HS-27A (cell line): ENCODE data around the gene SAA4.
"Not testable (repeated sequence)": the region's sequence is repeated elsewhere in the genome, so short reads cannot be mapped to it uniquely, and the experiment has no call there.

Experiments used
- DNase-seq: peaks from one replicate; pipeline ENCODE4 v3.0.0-alpha.2; 2012; ENCODE audit warnings: low read depth, missing footprints

Gene SAA4

GRCh38 chr11:18246379-18247190, 10.0 kb upstream of the SAA4 start:
- DNase-seq = not testable (repeated sequence)

DNA sequence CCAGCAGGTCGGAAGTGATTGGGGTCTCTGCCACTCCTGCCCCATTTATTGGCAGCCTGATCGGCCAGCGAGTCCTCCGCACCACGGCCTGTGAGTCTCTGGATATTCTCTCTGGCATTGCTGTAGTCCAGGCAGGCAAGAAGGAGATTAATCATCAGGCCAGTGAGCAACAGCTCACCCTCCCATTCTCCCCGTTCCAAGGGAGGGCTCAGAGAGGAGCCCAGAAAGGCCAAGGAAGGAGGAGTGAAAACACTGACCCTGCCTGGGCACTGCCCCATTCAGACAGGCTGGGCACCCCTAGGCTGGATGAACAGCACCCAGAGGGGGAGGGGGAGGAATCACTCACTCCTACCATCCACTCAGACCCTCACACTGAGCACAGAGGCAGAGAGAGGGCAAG, 8.8 kb upstream of the SAA4 start:
- no peak for DNase-seq

DNA sequence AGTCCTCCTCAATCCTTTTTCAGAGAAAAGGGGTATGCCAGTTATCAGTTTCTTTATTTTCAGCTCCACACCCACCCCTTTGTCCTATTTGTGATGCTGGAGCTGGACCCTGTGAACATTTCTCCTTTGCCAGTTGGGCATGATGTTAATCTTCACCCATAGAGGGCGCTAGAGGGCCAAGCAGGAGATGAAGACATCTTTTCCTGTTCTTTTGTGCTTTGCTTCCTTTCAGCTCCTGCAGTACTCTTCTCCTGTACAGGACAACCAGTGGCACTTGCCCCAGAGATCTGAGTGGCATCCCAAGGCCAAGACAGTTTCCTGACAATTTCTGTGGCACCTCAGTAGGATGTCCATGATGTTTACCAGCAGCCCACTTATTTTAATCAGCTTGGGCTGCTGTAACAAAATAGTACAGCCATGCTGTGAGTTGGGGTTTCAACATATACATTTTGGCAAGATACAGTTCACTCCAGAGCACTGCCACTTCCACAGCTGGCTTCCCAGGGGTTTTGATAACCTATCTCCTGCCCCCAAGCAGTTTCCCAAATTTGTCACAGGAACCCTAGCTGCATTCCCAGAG, 7.3 kb upstream of the SAA4 start:
- DNase-seq = peak; percentile 43

- DNase-seq = no peak
These were observed 3.1 kb upstream of the SAA4 start for GRCh38 chr11:18239655-18240054.

DNA sequence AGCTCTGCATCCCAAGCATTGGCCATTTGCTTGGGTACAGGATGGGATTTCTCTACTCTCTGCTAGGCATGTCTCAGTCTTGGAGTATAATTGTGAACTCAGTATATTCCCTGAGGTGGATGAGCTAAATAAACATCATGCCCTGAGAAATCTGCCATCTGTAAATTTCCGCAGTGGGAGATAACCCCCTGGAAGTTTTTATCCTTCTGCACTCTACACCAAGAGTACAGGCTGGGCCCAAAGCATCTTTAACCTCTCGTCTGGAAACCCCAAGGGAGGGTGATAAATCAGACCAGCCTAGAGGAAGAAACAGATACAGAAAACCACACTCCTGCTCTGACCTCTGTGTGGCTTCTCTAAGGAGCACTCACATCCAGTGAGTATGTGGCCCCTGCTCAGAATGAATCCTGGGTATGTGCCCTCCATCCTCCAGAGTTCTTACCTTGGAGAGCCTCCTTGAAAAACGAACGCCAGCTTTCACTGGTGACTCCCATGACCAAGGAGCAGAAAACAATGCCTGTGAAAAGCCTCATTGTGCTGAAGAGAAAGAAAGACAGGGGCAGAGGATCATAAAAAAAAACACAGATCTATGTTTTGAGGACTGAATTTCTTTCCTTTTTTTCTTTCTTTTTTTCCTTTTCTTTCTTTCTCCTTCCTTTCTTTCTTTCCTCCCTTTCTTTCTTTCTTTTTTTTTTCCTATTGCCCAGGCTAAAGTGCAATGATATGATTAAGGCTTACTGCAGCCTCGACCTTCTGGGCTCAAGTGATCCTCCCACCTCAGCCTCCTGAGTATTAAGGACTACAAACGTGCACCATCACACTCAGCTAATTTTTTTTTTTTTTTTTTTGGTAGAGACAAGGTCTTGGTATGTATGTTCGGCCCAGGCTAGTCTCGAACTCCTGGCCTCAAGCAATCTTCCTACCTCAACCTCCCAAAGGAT, 938 bp downstream of the SAA4 start:
- no peak for DNase-seq

DNA sequence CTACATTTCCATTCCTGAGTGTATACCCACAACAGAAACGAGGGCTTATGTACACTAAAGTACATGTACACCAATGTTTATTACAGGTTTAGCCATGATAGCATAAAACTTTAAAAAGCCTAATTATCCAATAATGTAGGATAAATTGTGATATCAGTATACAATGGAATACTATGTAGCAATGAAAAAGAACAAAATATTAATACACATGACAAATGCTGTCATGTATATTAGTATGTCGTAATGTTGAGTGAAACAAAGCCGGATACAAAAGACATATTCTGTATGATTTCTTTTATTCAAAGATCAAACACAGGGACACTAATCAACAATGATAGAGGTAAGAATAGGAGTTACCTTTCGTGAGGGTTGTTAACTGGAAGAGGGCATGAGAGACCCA, 2.7 kb downstream of the SAA4 start:
- DNase-seq = no peak

DNA sequence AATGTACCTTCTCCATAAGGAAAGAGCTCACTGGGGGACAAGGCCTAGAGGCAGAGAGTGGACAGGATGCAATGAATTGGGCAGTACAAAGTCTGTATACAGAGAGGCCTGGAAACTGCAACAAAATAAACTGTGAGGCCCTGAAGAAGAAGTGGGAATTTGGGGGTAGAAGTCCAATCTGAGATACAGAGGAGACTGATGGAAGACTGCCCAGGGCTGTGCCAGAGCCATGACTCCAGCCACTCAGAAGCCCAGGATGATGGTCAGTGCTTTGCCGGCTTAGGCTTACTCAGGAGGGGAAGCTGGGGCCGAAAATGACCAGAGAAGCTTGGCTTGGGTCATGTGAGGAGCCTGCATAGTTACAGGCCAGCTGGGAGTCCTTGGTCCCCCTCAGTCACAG, 5.7 kb downstream of the SAA4 start:
- DNase-seq = no peak

DNA sequence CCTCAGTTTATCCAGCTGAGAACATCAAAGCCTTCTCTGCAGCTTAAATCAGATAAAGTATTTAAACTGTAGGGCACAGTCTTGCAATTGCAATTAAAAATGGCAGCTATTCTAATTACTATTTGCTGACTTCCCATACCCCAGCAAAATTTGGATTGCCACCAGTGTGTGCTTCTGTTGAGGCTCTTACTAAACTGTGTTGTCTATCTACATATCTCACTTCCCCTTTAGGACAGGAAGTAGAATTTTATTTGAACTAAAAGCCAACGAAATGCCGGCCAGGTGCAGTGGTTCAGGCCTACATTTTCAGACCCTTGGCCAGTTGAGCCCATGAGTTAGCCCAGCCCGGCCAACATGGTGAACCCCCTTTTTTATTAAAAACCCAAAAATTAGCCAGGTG, 7.1 kb downstream of the SAA4 start:
- no peak for DNase-seq

- DNase-seq = no peak
These were observed 10.7 kb downstream of the SAA4 start for GRCh38 chr11:18225913-18226312.

GRCh38 chr11:18223591-18224387, 12.8 kb downstream of the SAA4 start:
- DNase-seq = no peak

DNA sequence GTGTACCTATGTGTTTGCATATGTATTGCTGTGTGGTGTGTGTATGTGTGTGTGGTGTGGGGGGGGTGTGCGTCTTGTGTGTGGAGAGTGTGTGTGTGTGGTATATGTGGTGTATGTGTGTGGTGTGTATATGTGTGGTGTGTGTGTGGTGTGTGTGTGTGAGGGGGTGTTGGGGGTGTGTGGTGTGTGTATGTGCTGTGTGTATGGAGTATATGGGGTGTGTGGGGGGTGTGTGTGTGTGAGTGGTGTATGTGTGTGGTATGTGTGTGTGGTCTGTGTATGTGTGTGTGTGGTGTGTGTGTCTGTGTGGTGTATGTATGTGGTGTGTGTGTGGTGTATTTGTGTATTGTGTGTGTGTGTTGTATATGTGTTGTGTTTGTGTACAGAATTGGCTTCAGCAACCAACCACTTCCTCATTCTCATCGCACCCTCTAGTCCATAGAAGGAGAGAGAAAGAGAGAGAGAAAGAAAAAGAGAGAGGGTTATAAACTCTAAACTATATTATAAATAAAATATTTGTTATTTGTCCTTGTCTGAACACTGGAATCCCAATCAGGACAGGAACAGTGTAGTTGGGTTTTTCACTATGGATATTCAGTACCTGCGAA, 13.7 kb downstream of the SAA4 start:
- DNase-seq = no peak

DNA sequence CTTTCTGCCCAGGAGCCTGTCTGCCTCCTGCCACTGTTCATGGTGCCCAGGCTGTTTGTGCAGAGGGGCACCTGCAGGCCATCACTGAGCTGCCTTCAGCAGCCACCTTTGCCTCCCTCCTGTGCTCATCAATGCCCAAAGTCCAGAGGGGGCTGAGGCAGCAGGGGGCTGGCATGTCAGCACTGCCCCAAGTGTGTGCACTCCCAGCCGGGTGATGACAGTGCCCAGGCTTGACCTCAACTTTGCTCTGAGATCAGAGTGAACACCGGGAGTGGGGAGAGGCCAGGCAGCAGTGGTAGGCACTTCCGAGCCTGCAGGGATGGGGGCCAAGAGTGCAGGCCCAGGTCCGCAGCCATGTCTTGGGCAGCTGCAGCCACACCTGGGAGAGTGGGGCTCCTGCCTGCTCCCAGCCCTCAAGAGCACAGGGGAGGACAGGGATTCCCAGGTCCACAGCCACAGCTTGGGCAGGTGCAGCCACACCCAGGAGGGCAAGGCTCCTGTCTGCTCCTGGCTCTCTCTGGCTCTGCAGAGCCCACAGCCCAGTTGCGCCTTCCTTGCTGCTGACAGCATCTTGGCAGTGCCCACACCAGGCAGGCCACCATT, 15.2 kb downstream of the SAA4 start:
- no peak for DNase-seq

DNA sequence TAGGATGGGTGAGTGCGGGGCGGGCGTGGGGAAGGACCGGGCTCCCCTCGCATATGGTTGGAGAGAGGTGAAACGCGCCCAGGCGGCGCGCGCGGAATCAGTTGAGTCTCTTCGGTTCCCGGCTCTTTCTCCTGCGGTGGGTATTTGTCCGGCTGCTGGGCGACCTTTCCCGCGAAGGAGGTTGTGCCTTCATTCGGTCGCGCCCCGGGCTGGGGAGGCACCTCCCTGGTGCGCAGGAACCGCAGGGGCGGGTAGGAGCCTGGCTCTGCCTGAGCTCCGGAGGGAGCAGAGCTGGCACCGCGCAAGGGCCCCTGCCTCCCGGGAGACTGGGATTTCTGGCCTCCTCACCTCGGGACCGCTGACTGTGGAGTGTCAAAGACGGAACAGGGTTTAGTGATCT, 27.5 kb downstream of the SAA4 start:
- DNase-seq = no peak

GRCh38 chr11:18204771-18205170, 31.8 kb downstream of the SAA4 start:
- DNase-seq = no peak

DNA sequence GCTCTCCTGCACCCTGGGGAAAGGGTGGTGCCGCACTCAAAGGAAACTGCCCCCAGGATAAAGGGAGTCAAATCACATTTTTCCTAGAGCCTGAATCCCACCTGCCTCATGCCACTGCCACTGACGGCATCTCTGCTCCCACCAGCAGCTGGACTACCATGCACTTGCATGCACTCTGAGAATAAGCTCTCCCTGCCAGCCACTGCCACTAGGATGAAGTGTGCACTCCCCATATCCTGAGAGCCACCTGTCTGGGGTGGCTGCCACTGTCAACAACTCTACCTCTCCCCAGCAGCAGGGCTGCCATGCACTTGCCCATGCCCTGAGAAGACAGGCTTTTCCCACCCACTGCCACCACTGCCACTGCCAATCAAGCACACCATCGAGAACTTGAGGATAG, 32.4 kb downstream of the SAA4 start:
- no peak for DNase-seq

- no peak for DNase-seq
These were observed 32.9 kb downstream of the SAA4 start for GRCh38 chr11:18203723-18204122.

DNA sequence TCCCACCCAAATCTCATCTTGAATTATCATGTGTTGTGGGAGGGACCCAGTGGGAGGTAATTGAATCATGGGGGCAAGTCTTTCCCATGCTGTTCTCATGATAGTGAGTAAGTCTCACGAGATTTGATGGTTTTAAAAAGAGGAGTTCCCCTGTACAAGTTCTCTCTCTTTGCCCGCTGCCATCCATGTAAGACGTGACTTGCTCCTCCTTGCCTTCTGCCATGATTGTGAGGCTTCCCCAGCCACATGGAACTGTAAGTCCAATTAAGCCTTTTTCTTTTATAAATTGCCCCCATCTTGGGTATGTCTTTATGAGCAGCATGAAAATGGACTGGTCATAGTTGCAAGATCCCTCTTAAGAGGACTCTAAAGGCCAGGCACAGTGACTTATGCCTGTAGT, 38.9 kb downstream of the SAA4 start:
- not testable (repeated sequence) for DNase-seq

DNA sequence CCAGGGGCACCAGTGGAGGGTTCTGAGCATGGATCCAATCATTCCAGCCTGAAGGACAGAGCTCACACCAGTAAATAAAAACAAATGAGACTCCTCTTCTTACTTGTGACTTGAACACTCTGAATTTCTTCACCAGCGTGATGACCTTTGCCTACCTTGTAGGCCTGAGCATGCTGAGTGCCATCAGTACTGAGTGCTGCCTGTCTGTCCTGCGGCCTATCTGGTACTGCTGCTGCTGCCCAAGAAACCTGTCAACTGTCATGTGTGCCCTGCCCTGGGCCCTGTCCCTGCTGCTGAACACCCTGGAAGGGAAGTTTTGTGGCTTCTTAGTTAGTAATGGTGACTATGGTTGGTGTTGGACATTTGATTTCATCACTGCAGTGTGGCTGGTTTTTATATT, 40.1 kb downstream of the SAA4 start:
- no peak for DNase-seq

- no peak for DNase-seq
These were observed 43.6 kb downstream of the SAA4 start for GRCh38 chr11:18193010-18193409.

DNA sequence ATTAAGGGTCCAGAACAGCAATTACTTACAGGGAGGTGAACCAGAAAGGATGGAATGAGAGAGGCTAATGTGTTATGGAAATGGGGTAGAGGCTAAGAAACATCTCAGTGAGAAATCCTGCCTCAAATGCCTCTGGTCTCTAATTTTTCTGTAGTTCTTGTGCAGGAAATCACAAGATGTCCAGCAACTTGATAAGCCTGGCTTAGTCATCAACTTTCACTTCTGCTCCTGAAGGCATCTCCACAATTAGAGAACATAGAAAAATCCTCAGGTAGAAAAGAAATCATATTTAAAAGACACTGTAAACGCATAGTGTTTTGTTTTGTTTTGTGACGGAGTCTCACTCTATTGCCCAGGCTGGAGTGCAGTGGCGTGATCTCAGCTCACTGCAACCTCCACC, 45.2 kb downstream of the SAA4 start:
- DNase-seq = no peak
